Skeletal muscle tissue (tissue), 4 donors: ENCODE measurements around the gene NGLY1. TPM values are rescaled to one million over a fixed set of nuclear protein-coding genes. Genes with fewer than 3 reads are reported as not detected.
A peak's percentile ranks its signal among the peaks of the same experiment; 100 is the strongest.

Source experiments
- H3K27ac ChIP-seq: one replicate; pipeline ENCODE4 v1.7.0; 2013; ENCODE audit warnings: mild to moderate bottlenecking, low read depth, low read length, inconsistent platforms
- H3K27me3 ChIP-seq, 3 donors: one replicate each; pipeline ENCODE4 v1.7.0; 2013; ENCODE audit warnings: low read length in 3 of 3; ENCODE audit not compliant: control insufficient read depth in 3 of 3, insufficient read depth in 3 of 3
- H3K36me3 ChIP-seq, 3 donors: one replicate each; pipeline ENCODE4 v1.7.0; 2013; ENCODE audit warnings: low read length in 3 of 3; ENCODE audit not compliant: control insufficient read depth in 3 of 3, insufficient read depth in 3 of 3
- H3K4me1 ChIP-seq, 3 donors: one replicate each; pipeline ENCODE4 v1.7.0; 2013; ENCODE audit warnings: low read length in 3 of 3, mild to moderate bottlenecking in 3 of 3; ENCODE audit not compliant: control insufficient read depth in 3 of 3, insufficient read depth in 3 of 3
- H3K4me3 ChIP-seq, 3 donors: one replicate each; pipeline ENCODE4 v1.7.0; 2013; ENCODE audit warnings: low read length in 3 of 3
- H3K9ac ChIP-seq, 3 donors: one replicate each; pipeline ENCODE4 v1.7.0; 2013; ENCODE audit warnings: low read length in 3 of 3, mild to moderate bottlenecking in 3 of 3, moderate library complexity in 2 of 3, low read depth in 1 of 3
- H3K9me3 ChIP-seq, 3 donors: one replicate each; pipeline ENCODE4 v1.7.0; 2013; ENCODE audit warnings: low read length in 3 of 3; ENCODE audit not compliant: control insufficient read depth in 3 of 3
- total RNA-seq: library from RNA; depleted of rRNA; stranded (reverse); fragments of >200 nt; gene quantifications from one replicate; pipeline ENCODE4 v1.2.3, GENCODE V29; 2014
- donor health status: Osteomylitis.

Gene NGLY1
- total RNA-seq, 1 donor from 2014 or later: 45.9 TPM

- H3K4me3 ChIP-seq: no peak overlapping the region
- no peaks in the 10 kb centered on the region for H3K27me3 ChIP-seq
- no peak overlapping the region for H3K9ac ChIP-seq
- H3K36me3 ChIP-seq: no peaks in the 10 kb centered on the region
- no peaks in the 10 kb centered on the region for H3K9me3 ChIP-seq
- no peak overlapping the region for H3K27ac ChIP-seq
- H3K4me1 ChIP-seq: no peaks in the 10 kb centered on the region
Measured at GRCh38 chr3:25817638-25818037, 34.4 kb upstream of the NGLY1 start.

DNA sequence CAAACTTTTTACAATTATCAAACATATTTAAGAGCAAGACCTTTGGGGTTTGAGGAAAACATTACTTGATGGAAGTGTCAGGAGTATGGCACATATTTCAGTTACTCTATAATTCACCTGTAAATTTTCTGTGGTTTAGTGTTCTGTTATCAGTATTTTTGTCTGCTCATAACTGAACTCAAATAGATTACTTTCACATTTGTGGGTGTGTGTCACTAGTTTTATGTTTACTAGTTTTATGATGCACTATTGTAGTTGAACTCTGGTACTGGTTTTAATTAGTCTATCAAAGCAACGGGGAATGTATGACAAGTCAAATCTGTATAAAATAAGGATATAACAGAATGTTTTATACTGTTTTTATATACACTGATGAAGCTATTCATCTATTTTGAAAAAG lies 33.9 kb upstream of the NGLY1 start:
- Histone ChIP-seq H3K9ac (no peak overlapping the region), H3K27me3 (no peaks in the 10 kb centered on the region), H3K27ac (no peak overlapping the region), H3K4me1 (no peaks in the 10 kb centered on the region), H3K4me3 (no peak overlapping the region), H3K36me3 (no peaks in the 10 kb centered on the region), H3K9me3 (no peaks in the 10 kb centered on the region)

- no peaks in the 10 kb centered on the region for H3K36me3 ChIP-seq
- H3K9me3 ChIP-seq: no peaks in the 10 kb centered on the region
- no peak overlapping the region for H3K4me3 ChIP-seq
- no peak overlapping the region for H3K27ac ChIP-seq
- no peak overlapping the region for H3K9ac ChIP-seq
- H3K27me3 ChIP-seq: no peaks in the 10 kb centered on the region
- H3K4me1 ChIP-seq: no peaks in the 10 kb centered on the region
Measured at GRCh38 chr3:25812644-25813043, 29.4 kb upstream of the NGLY1 start.

- Histone ChIP-seq H3K27me3 (no peaks in the 10 kb centered on the region), H3K36me3 (no peaks in the 10 kb centered on the region), H3K4me1 (no peaks in the 10 kb centered on the region), H3K4me3 (no peak overlapping the region), H3K9ac (no peak overlapping the region), H3K27ac (no peak overlapping the region), H3K9me3 (no peaks in the 10 kb centered on the region)
Measured at GRCh38 chr3:25804676-25805075, 21.4 kb upstream of the NGLY1 start.

- Histone ChIP-seq H3K36me3 (no peaks in the 10 kb centered on the region), H3K9me3 (no peaks in the 10 kb centered on the region), H3K4me3 (no peak overlapping the region), H3K27me3 (no peaks in the 10 kb centered on the region), H3K4me1 (no peaks in the 10 kb centered on the region), H3K27ac (no peak overlapping the region), H3K9ac (no peak overlapping the region)
Measured at GRCh38 chr3:25803833-25804232, 20.6 kb upstream of the NGLY1 start.

GRCh38 chr3:25801786-25802185 lies 18.5 kb upstream of the NGLY1 start:
- Histone ChIP-seq H3K4me3 (no peak overlapping the region), H3K27me3 (no peaks in the 10 kb centered on the region), H3K36me3 (no peaks in the 10 kb centered on the region)

DNA sequence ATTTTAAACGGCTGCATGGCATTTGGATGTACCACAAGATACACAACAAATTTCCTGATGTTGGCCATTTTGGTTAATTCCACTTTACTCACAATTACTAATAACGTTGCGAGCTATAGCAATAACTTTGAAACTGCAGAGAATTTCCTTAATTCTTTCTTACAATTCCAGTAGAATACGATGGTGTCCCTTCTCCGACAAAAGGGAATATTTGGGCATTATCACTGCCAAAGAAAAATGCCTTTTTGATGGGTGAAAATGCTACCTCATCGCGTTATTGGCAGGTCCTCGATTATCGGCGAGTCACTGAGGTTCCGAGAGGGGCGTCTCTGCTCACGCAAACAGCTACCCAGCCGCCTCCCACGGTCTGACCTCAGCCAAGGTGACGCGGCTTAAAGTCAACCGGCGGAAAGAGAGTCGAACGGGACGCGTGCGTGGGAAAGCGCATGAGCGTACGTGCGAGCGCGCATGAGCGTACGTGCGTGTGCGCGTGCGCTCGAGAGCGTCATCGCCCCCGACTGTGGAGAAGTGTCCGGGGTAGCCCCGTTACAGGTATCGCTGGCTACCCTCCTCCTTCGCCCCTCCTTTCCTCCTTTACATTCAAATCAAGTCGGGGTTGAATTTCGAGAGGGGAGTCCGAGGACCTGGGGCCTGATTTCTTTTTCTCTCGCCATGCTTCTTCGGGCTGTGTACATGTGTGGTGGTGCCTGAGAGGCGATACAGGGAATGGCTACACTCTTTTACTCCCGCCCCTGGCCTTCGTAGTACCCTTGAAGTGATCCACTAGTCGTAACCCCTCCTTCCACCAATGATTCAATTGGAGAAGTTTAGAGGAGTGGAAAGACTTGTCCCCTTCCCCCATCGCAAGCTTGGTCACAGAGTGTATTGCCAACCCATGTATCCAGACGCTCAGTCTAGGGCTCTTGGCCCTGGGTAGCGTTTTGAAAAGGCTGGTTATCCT lies 6.6 kb upstream of the NGLY1 start, which contains the start of gene OXSM:
TSS of gene OXSM (plus strand) at position 495 of the 961 bp plus-strand sequence. CDS start 931 bp downstream, outside the sequence.
- H3K27ac ChIP-seq: peak within 1 kb of the TSS; percentile 94
- H3K9ac ChIP-seq: peak within 1 kb of the TSS; percentile 82 to 93 (median 89)
- H3K27me3 ChIP-seq: no peaks in the 10 kb centered on the region
- H3K36me3 ChIP-seq: peaks cover 0 to 9% (median 3%) of the 10 kb centered on the region in 3 donors
- peaks cover 10 to 26% (median 22%) of the 10 kb centered on the region in 3 donors for H3K4me1 ChIP-seq
- H3K4me3 ChIP-seq: peak within 1 kb of the TSS; percentile 89 to 100 (median 90)
- no peaks in the 10 kb centered on the region for H3K9me3 ChIP-seq

More at GRCh38 chr3:25801786-25802185, 18.5 kb upstream of the NGLY1 start:
- Histone ChIP-seq H3K27ac (no peak overlapping the region), H3K4me1 (no peaks in the 10 kb centered on the region), H3K9ac (no peak overlapping the region), H3K9me3 (no peaks in the 10 kb centered on the region)

- peak overlapping the region; percentile 94 for H3K27ac ChIP-seq
- H3K9me3 ChIP-seq: no peaks in the 10 kb centered on the region
- peak overlapping the region; percentile 82 to 93 (median 89) for H3K9ac ChIP-seq
- peak overlapping the region; percentile 89 to 100 (median 90) for H3K4me3 ChIP-seq
- peaks cover 0 to 3% (median 2%) of the 10 kb centered on the region in 3 donors for H3K36me3 ChIP-seq
- H3K4me1 ChIP-seq: peaks cover 10 to 29% (median 23%) of the 10 kb centered on the region in 3 donors
- no peaks in the 10 kb centered on the region for H3K27me3 ChIP-seq
Measured at GRCh38 chr3:25789209-25789595, 6.0 kb upstream of the NGLY1 start.

- Histone ChIP-seq H3K27me3 (no peaks in the 10 kb centered on the region), H3K27ac (no peak overlapping the region), H3K9me3 (no peaks in the 10 kb centered on the region), H3K4me1 (peaks cover 10 to 33% (median 29%) of the 10 kb centered on the region in 3 donors), H3K4me3 (no peak overlapping the region), H3K9ac (no peak overlapping the region), H3K36me3 (peaks cover 0 to 3% (median 0%) of the 10 kb centered on the region in 3 donors)
Measured at GRCh38 chr3:25787689-25788088, 4.4 kb upstream of the NGLY1 start.

- no peak overlapping the region for H3K9ac ChIP-seq
- H3K4me1 ChIP-seq: peaks cover 8 to 30% (median 28%) of the 10 kb centered on the region in 3 donors
- H3K36me3 ChIP-seq: no peaks in the 10 kb centered on the region
- H3K4me3 ChIP-seq: no peak overlapping the region
- no peaks in the 10 kb centered on the region for H3K9me3 ChIP-seq
- H3K27ac ChIP-seq: no peak overlapping the region
- H3K27me3 ChIP-seq: no peaks in the 10 kb centered on the region
Measured at GRCh38 chr3:25785826-25786225, 2.6 kb upstream of the NGLY1 start.
